ENCODE measurements around the gene SLC22A14.

DNA sequence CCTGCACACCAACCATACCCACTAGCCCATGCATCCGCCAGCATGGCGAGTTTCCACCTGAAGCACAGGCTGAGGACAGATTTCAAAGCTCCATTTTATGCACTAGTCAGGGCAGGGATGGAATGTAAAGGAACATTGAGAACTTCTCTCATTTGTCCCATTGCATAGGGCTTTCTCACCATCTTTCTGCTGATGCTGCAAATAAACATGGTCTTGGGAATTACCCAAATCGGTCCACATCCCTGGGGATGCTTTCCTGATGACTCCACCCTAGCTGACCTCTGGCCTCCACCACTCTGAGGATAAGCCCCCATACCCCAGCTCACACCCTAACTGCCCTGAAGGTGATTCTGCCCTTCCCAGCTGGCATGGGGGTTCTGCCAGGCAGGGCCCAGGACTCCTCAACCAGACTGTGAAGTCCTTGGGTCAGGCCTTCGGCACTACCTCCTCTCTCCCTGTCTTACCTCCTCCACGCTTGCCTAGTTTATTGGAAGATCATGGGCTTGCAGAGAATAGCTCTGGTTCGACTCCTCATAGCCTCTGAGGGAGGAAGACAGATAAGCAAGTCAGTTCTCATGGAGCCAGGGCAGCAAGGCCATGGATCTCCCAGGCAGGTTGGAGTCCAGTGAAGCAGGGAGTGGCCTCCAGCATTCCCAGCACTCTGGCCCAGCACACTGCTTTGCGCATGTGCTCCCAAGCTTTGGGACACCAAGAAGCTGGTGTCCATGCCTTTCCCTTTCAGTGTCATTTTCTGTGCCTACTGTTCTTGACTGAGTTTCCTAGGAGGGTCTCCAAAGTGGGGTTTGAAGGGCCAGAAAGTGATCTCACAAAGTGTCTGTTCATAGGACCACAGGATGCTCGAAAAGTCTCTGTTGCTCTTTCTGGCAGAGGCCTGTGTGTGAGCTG lies 36.9 kb downstream of the SLC22A14 start:
- TF ChIP-seq, protein P1, sequence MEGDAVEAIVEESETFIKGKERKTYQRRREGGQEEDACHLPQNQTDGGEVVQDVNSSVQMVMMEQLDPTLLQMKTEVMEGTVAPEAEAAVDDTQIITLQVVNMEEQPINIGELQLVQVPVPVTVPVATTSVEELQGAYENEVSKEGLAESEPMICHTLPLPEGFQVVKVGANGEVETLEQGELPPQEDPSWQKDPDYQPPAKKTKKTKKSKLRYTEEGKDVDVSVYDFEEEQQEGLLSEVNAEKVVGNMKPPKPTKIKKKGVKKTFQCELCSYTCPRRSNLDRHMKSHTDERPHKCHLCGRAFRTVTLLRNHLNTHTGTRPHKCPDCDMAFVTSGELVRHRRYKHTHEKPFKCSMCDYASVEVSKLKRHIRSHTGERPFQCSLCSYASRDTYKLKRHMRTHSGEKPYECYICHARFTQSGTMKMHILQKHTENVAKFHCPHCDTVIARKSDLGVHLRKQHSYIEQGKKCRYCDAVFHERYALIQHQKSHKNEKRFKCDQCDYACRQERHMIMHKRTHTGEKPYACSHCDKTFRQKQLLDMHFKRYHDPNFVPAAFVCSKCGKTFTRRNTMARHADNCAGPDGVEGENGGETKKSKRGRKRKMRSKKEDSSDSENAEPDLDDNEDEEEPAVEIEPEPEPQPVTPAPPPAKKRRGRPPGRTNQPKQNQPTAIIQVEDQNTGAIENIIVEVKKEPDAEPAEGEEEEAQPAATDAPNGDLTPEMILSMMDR (IDR thresholded peaks at IDR 0.05) = no peak
- TF ChIP-seq POLR2A (IDR thresholded peaks at IDR 0.05) = no peak
